ENCODE results near the gene CNTNAP5.

The CNTNAP5 gene

DNA sequence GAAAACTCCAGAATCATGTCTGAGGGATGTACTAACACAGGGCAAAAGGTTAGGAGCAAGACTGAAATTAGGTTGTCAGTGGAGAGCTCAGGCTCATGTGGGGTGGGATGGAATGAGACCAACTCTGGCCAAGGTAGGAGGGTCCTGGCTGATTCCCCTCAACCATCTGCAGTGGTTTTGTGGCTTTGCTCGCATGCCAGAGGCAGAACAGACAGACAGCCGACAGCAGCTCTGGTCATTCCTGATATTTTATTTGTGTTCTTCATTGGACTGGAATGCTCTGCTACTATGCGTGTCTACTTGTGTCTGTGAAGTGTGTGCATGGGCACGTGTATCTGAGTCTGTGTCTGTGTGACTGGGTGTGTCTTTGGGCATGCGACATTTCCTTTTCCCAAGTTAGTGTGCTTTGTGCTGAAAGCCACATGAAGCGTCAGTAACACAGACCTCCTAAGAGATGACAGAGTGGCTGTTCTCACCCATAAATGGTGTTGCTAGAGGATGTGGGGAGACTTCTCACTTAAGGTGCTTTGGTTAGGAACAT lies 239.5 kb downstream of the CNTNAP5 start:
- peak; percentile 28 for DNase-seq (ENCODE audit: low spot score)

DNA sequence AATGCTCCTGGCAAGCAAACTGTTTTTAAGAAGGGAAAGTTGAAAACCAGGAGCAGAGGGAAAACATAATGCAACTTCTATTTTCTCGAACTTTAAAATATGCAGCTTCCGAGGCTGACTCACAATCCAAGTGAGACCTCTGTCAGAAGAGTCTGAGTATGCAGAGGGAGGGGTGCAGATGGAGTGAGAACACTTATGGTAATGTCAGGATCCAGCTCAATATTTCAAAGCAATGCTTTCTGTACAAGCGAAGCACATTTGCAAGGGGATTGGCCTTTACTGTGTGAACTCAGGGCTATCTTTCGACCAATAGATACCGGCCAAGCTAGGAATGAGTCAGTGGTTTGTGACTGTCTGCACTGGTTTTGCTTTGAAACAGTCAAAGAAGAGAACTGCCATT lies 242.7 kb downstream of the CNTNAP5 start:
- DNase-seq (ENCODE audit: low spot score): peak; percentile 34

GRCh38 chr2:124269348-124269747 lies 244.3 kb downstream of the CNTNAP5 start:
- DNase-seq (ENCODE audit: low spot score): no peak

DNA sequence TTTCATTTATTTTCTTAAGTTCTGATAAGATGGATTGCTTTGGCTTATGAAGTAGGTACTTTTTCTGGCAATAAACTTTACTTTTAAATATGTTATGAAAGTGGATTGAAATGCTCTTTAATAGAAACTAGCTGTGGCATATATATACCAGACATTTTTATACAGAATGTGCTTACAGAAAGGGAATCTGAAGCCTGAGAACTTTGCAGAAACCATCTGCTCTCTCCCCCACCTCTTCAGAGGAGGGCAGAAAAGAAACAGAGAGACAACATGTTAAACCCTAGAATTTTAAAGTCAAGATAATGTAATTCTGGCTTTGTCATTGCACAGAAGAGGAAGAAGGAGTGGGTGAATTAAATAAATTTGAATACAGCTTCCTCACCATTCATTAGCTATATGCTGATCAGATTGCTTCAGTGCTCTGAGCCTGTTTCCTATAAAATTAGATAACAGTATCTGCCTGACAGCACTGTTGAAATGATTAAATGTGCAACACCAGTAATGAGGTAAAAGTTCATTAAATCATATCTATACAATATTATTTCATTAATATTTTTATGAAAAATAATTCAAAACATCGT lies 247.3 kb downstream of the CNTNAP5 start:
- no peak for DNase-seq (ENCODE audit: low spot score)

- no peak for DNase-seq (ENCODE audit: low spot score)
These were observed 256.5 kb downstream of the CNTNAP5 start for GRCh38 chr2:124281541-124281940.

DNA sequence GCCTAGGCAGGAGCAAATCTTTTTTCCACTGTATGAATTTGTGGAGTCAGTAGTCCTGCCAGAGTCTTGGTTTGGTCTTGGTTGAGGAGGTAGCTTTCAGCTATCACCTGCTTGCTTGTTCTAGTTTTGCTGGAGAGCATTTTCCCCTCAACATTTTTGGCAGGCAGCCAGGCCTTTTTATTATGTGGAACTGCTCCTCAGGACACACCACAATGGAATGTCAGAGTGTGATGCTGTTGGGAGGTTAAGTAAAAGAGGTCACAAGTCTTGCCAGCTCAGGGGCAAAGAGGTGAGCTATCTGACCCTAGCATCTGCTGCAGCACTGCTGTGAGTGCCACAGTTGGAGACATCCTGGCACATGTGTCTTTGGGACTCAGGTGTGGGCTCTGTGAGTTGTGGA lies 258.0 kb downstream of the CNTNAP5 start:
- peak; percentile 18 for DNase-seq (ENCODE audit: low spot score)

GRCh38 chr2:124286089-124286783 lies 261.1 kb downstream of the CNTNAP5 start:
- DNase-seq (ENCODE audit: low spot score): peak; percentile 19

GRCh38 chr2:124289060-124289459 lies 264.0 kb downstream of the CNTNAP5 start:
- DNase-seq (ENCODE audit: low spot score): no peak

DNA sequence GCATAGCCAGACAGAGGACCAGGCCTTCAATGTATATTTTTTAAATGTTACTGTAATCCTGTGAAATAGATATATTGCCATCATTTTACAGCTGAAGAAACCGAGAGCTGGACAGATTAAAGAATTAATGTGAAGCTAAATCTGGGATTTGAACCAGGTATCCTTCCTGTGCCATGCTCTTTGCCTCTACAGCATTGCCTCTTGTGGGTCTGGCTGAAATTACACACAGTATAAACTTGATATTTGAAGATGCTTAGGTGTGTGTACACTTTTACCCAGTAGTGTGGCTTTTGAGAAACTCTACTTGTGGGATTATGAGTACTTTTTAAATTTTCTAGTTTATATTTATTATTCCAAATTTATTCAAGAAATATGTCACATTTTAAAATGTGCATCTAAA lies 264.5 kb downstream of the CNTNAP5 start:
- no peak for DNase-seq (ENCODE audit: low spot score)

GRCh38 chr2:124296470-124296869 lies 271.4 kb downstream of the CNTNAP5 start:
- DNase-seq (ENCODE audit: low spot score): no peak

- no peak for DNase-seq (ENCODE audit: low spot score)
These were observed 276.8 kb downstream of the CNTNAP5 start for GRCh38 chr2:124301915-124302314.

GRCh38 chr2:124308319-124309062 lies 283.4 kb downstream of the CNTNAP5 start:
- DNase-seq (ENCODE audit: low spot score): no peak

DNA sequence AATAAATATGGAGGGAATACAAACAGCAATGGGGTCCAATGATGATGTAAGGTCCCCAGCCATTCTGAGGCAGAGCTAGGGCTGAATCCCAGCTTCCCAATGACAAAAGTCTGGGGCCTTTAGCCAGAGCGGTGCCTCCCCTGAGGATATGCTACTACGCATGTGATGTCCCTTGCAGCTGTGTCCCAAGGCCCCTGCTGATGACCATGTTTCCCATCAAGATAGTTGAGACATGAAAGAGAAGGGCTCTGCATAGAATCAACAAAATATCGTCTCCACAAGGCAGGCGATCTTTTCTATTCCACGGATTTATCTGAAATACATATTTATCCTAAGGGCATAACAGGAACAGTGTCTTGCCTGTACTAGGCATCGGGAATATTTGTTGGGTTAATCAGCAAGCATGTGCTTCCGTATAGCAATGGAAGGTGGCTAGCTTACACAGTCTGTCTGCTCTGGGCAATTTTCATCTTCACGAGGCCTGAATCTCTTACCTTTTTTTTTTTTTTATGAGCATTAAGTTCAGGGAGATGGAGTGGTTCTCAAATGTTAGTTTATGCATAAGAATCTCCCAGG lies 284.6 kb downstream of the CNTNAP5 start:
- no peak for DNase-seq (ENCODE audit: low spot score)

GRCh38 chr2:124310671-124311070 lies 285.6 kb downstream of the CNTNAP5 start:
- no peak for DNase-seq (ENCODE audit: low spot score)

DNA sequence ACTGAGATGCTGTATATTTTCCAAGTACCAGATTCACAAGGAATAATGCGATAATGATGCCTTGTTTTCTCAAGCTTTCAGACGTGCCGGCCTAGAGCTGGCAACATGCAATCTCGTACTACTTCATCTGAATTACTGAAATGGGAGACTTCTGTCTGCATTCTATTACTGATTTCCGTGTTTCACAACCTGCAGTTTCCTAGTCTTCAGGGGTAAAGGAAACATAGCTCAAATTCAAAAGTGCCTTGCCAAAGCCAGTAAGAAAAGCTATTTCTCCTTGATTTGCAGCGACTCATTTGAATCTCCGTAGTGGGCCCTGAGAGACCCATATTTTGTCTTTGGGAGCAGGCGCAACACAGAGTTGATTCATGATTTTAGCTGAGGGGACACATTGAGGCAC lies 289.0 kb downstream of the CNTNAP5 start:
- no peak for DNase-seq (ENCODE audit: low spot score)

DNA sequence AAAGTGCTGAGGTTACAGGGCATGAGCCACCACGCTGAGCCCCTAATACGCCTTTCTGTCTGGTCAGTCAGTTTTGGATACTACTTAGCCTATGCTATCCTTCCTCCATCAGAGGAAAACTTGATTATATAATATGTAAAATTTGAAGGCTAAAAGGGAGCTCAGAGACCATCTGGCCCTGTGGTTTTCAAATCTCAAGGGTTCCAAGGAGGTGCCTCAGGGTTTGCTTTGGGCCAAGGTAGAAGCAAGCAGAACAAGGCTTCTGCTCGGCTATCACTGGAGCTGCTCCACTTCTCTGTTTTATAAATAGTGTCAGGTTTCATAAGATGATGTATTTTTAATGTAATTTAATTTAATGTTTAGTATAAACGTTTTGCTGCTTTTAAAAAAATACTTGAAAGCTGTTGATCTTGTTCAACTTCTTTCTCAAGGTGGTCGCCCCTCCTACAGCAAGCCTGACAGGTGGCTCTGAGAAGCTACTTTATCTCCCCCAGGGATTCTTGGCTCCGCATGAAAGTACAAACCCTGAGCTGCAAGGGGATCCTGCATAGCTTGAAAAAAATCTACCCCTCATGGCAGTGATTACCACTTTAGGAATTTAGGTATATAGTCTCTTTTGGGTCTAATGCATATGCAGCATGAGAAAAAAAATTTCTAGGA lies 290.3 kb downstream of the CNTNAP5 start:
- DNase-seq (ENCODE audit: low spot score): no peak

- DNase-seq (ENCODE audit: low spot score): no peak
These were observed 291.0 kb downstream of the CNTNAP5 start for GRCh38 chr2:124316133-124316532.

DNA sequence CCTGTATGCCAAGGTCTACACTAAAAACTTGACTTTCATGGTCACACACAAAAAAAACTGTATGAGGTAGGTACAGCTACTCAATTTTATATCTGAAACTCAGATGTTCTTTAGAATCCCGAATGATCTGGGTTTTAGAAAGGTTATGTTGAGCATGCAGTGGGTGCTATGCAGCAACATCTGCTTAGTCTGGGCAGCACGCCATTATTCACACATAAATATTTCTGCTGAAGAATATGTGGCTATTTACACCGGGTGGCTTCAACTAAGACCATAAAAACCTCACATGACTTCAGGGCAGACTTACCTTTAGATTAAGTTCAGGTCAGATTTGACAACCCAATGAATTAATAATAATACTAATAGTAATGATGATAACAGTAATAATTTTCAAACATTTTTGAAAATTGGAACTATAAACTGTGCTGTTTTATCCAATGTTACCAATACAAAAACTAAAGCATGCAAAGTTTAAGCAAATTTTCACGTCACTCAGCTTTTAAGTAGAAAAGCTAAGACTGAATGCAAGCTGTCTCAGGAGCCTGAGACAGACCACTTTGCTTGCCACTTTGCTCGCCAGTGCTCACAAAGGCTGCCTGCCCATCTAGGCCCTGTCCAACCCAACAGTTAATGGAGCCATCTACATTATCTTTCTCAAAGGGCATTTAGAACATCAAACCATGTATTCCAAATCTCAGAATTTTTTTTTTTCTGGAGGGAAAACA lies 292.0 kb downstream of the CNTNAP5 start:
- DNase-seq (ENCODE audit: low spot score): no peak

DNA sequence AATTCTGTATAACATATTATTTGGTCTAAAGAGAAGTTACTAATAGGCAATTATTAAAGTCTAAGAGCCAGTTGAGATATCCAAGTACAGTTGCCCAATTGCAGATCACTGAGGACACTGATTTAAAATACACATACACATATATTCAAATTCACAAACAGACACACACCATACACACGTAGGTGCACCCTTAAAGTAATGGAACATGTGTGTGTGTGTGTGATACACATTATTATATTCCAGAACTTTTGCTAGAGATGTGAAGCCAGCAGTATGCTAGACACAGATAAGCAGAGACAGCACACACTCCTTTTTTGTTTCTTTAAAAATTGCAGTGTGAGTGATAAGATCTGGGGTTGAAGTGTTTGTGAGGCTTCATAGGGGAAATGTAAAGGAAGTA lies 292.5 kb downstream of the CNTNAP5 start:
- DNase-seq (ENCODE audit: low spot score): no peak

DNA sequence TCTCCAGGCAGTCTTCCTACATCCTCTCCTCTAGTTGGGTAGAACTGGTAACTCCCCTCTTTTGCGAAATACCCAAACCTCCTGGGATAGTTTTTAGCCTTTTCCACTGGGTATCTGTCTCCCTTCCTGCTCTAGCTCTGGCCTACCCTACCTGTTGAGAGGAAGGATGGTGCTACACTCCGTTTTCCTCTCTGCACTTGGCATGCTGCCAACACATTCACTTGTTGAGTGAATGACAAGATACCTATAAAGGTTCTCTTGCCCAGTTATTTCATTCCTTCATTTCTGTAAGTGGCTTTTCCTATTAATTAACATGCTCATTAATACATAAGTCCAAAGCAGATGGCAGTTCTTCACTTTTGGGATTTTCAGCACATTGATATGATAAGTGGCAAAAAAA lies 293.8 kb downstream of the CNTNAP5 start:
- DNase-seq (ENCODE audit: low spot score): no peak

DNA sequence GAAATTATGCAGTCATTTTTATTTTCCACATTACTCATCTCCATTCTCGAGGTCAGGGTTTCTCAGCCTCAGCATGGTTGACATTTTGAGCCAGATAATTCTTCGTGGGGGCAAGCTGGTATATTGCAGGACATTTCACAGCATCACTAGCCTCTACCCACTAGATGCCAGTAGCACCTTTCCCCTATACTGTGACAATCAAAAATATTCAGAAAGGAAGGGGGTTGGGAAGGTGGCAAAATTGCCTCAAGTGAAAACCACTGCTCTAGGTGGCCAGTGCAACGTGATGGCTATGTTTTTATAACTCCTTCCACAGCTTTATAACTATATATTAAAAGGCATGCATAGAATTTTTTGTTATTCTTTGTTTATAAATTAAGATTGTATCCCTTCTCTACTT lies 294.5 kb downstream of the CNTNAP5 start:
- no peak for DNase-seq (ENCODE audit: low spot score)

Data from AG08395 (cell line).